ENCODE measurements around the gene GSE1. TPM values are rescaled to one million over a fixed set of nuclear protein-coding genes. Genes with fewer than 3 reads are reported as not detected.

The GSE1 gene
- total RNA-seq (2014; rRNA removed; shearing (Covaris generic)), result 11.3 and 13.5 TPM in 2 replicates
- 20.6 and 24.8 TPM in 2 replicates for polyA plus RNA-seq (2014; cell fraction: nucleus; rRNA removed)

- peak; percentile 83 for DNase-seq (ENCODE audit: extremely low read depth, low read depth)
These were observed at the start of gene GSE1 for GRCh38 chr16:85612801-85613603. Gene GSE1 (plus strand): TSS chr16:85613322. CDS start chr16:85613392, 70 bp downstream.

- DNase-seq (ENCODE audit: extremely low read depth, low read depth), result peak; percentile 24
These were observed 49.4 kb upstream of the GSE1 start for GRCh38 chr16:85563515-85564276.

GRCh38 chr16:85564277-85565051 is 48.7 kb upstream of the GSE1 start:
- DNase-seq (ENCODE audit: extremely low read depth, low read depth), result no peak

- DNase-seq (ENCODE audit: extremely low read depth, low read depth), result no peak
These were observed 47.8 kb upstream of the GSE1 start for GRCh38 chr16:85565340-85565739.

GRCh38 chr16:85565801-85566526 is 47.2 kb upstream of the GSE1 start:
- DNase-seq (ENCODE audit: extremely low read depth, low read depth), result no peak

GRCh38 chr16:85566561-85567100 is 46.5 kb upstream of the GSE1 start:
- no peak for DNase-seq (ENCODE audit: extremely low read depth, low read depth)

GRCh38 chr16:85567101-85567866 is 45.8 kb upstream of the GSE1 start:
- no peak for DNase-seq (ENCODE audit: extremely low read depth, low read depth)

- DNase-seq (ENCODE audit: extremely low read depth, low read depth), result no peak
These were observed 45.2 kb upstream of the GSE1 start for GRCh38 chr16:85567935-85568334.

GRCh38 chr16:85568519-85568918 is 44.6 kb upstream of the GSE1 start:
- DNase-seq (ENCODE audit: extremely low read depth, low read depth), result no peak

GRCh38 chr16:85569039-85569614 is 44.0 kb upstream of the GSE1 start:
- no peak for DNase-seq (ENCODE audit: extremely low read depth, low read depth)

GRCh38 chr16:85569615-85570212 is 43.4 kb upstream of the GSE1 start:
- no peak for DNase-seq (ENCODE audit: extremely low read depth, low read depth)

- no peak for DNase-seq (ENCODE audit: extremely low read depth, low read depth)
These were observed 42.8 kb upstream of the GSE1 start for GRCh38 chr16:85570213-85570734.

- no peak for DNase-seq (ENCODE audit: extremely low read depth, low read depth)
These were observed 42.2 kb upstream of the GSE1 start for GRCh38 chr16:85570735-85571562.

- DNase-seq (ENCODE audit: extremely low read depth, low read depth), result no peak
These were observed 41.6 kb upstream of the GSE1 start for GRCh38 chr16:85571563-85571812.

GRCh38 chr16:85571813-85572619 is 41.1 kb upstream of the GSE1 start:
- DNase-seq (ENCODE audit: extremely low read depth, low read depth), result no peak

GRCh38 chr16:85573045-85573695 is 40.0 kb upstream of the GSE1 start:
- DNase-seq (ENCODE audit: extremely low read depth, low read depth), result no peak

All from NCI-H460 (cell line).